CD4-positive, alpha-beta T cell treated with Interleukin-6 at 100 ng/mL for 8 hours (primary cell): ENCODE results near the gene NOXRED1.

Source experiments
- DNase-seq: peaks from one replicate; pipeline ENCODE4 v3.0.0-alpha.2; 2020; ENCODE audit warnings: mixed read lengths, low spot score

NOXRED1 gene

DNA sequence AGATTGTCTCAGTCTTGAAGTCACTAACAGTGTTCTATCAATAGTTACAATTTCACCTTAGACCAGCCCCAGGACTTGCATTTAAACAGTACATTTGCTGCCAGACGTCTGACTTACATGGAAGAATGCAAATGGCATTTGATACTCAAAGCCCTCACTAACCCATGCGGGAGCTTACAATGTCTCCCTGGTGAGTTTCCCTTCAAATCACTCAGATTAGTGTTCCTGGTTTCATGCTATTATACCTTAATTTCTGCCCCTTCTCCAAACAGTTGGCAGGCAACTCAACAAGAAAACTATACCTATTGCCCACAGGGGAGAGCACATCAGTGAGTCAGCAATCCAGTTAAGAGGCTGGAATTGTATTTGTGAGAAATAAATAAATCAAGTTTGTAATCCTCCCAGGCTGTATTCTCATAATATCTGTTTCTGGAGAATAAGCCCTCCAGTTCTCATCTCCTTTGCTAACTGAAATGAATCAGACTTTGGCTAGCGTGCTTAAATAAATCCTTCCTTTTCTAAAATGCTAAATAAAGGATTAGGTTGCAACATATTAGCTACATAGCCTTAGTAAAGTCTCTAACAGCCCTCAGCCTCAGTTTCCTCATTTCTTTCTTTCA, 78.8 kb downstream of the NOXRED1 start:
- no peak for DNase-seq
